GM19025 (cell line): ENCODE data around the gene TRIM66.

ENCODE experiments used
- ATAC-seq: cut with Tn5 transposase; IDR thresholded peaks from one replicate; pipeline ENCODE4 v1.9.1; 2021; ENCODE audit warnings: mild to moderate bottlenecking, low read depth, moderate library complexity; ENCODE audit not compliant: unreplicated experiment

TRIM66 gene

DNA sequence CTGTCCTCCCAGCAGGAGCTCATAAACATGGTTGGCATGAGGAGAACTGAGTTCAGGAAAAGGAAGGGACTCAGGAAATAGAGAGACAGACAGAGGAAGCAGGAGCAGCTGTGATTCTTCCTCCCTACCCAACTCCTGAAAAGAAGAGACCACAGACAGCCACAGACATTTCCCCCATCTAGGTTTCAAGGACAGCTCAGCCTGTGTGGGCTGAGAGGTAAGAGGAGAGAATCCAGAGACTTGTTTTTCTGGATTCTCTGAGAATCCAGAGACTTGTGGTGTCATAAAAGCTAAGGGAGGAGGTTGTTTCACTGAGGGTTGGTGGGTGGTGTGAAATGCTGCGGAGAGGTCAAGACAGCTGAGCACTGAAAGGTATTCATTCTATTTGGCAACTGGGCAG, 69.4 kb downstream of the TRIM66 start:
- ATAC-seq: no peak

- no peak for ATAC-seq
Observed at GRCh38 chr11:8612522-8612921, 69.9 kb downstream of the TRIM66 start.

DNA sequence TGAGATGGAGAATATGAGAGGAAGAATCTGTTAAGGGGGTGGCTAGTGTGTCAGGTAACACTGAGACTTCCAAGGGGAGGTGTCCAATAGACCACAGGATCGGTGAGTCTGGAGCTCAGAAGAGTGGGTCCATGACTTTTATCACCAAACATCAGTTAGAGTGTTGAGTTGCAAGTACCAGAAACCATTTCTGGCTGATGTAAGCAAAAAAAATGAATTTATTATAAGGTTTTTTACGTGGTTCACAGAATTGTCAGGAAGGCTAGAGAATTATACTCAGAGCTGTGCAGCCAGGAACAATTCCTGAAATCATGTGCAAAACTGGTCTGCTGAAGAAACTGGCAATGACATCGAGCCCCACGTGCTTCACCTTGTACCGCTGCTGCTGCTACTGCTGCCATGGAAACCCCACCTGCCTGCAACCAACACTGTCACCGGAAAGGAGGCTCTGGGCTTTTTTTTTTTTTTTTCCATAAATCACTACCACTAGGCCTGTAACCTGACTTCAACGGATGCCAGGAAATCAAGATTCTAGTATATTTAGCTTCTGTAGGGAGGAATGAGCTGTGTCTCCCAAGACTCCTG, 71.8 kb downstream of the TRIM66 start:
- no peak for ATAC-seq

GRCh38 chr11:8608652-8609051, 73.8 kb downstream of the TRIM66 start:
- no peak for ATAC-seq

- ATAC-seq: no peak
Observed at GRCh38 chr11:8605971-8606563, 76.4 kb downstream of the TRIM66 start.

DNA sequence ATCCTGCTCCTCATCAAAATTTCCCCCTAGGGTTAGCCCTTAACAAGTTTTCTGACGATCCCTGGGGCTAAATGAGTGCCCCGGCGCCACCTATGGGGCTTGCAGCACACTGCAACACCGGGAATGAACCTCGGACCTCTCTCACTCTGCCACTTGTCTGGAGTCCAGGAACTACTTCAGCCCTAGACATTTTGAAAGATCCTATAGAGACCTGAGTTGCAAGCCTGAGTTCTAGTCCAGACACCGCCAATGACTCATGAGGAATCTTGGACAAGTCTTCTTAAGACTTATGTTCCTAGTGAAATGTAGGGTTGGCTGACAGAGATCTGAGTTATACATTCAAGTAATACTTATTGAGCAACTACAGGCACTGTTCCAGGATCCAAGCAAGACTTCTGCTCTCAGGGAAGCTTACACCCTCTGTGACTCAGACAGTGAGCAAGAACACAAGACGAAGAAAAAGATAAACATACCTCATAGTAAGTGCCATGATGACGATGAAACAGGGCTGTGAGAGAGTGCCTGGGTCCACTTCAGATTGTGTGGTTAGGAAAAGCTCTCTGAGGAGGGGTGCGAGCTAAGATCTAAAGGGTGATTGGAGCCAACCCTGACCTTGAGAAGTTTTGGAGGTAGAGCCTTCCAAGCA, 78.3 kb downstream of the TRIM66 start:
- peak; percentile 64 for ATAC-seq

DNA sequence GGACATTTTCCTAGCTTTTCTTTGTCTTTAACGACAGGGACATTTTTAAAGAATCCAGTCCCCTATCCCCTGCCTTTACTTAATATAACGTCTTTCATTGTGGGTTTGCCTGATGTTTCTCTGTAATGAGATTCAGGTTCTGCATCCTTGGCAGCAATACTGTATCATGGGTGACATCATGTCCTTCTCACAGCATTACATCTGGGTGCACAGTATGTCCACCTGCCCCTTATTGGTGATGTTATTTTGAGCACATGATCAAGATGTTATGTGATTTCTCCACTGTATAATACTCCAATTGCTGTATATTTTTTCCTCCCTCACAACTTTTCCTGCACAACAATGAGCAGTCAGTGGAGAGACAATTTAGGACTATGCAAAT, 78.8 kb downstream of the TRIM66 start:
- ATAC-seq: peak; percentile 19

GRCh38 chr11:8601376-8602133, 80.9 kb downstream of the TRIM66 start:
- no peak for ATAC-seq

- ATAC-seq: no peak
Observed at GRCh38 chr11:8598506-8598905, 84.0 kb downstream of the TRIM66 start.

- ATAC-seq: no peak
Observed at GRCh38 chr11:8597182-8597581, 85.3 kb downstream of the TRIM66 start.

- ATAC-seq: no peak
Observed at GRCh38 chr11:8596504-8597046, 85.9 kb downstream of the TRIM66 start.

- ATAC-seq: peak; percentile 94
Observed at GRCh38 chr11:8593935-8594909, 88.2 kb downstream of the TRIM66 start, which contains the start of gene STK33. STK33 (minus strand) TSS chr11:8594228; CDS start chr11:8474905, 119,323 bp downstream.

- no peak for ATAC-seq
Observed at GRCh38 chr11:8593455-8593854, 89.0 kb downstream of the TRIM66 start.

DNA sequence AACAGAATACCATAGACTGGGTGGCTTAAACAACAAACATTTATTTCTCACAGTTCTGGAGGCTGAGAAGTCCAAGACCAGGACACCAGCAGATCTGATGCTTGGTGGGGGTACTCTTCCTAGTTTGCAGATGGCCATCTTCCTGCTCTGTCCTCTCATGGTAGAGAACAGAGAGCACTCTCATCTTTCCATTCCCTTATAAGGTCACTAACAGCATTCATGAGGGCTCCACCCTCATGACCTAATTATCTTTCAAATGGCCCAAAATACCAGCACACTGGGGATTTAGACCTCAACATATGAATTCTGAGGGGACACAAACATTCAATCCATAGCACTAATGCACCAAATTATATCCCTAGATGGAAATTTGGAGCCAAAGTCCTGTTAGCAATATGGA, 94.5 kb downstream of the TRIM66 start:
- no peak for ATAC-seq

DNA sequence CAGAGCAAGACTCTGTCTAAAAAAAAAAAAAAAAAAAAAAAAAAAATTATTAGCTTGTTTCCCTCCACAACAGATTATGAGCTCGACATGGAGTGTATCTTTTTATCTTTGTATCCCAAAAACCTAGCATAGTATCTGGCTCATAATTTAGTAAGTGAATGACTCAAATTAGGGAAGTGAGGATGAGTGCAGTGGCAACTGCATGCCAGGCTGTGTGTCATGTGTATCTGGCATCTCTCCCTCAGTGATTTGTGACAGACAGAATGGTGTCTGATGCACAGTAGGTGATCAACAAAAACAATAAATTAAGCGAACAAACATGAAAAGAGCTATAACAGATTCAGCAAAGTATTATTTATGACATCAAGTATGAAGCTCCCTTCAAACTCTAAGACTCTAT, 95.7 kb downstream of the TRIM66 start:
- ATAC-seq: no peak

DNA sequence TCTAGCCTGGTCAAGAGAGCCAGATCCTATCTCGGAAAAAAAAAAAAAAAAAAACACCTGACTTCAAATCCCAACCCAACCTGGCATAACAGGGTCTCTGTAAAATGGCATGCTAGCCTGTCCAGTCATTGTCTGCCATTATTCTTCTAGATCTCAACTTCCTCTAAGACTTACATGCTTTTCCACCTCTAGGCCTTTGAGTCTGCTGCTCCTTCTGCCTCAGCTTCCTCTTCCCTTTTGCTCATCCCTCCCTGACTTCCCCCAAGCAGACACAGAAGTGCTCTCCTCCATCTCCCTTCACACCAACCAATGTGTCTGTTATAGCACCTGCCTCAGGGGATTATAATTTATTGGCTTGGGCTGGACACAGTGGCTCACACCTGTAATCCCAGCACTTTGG, 96.3 kb downstream of the TRIM66 start:
- no peak for ATAC-seq

DNA sequence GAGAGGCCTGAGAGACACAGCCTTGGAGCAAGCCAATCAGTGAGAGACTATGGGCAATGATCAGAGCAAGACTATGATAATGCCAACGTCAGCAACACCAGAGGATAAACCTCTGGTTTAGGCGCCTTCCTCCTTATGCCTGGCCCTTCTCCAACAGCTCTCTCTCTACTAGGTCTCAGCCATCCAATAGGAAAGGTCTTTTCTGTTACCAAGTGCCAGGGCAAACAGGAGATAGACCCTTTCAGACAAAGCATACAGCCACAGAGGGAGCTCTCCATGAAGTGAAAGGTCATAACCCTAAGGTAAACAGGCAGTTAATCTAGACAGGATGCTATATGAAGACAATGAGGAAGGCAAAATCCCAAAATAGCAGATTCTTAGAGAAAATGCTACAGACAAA, 98.0 kb downstream of the TRIM66 start:
- no peak for ATAC-seq

- no peak for ATAC-seq
Observed at GRCh38 chr11:8584082-8584481, 98.4 kb downstream of the TRIM66 start.

DNA sequence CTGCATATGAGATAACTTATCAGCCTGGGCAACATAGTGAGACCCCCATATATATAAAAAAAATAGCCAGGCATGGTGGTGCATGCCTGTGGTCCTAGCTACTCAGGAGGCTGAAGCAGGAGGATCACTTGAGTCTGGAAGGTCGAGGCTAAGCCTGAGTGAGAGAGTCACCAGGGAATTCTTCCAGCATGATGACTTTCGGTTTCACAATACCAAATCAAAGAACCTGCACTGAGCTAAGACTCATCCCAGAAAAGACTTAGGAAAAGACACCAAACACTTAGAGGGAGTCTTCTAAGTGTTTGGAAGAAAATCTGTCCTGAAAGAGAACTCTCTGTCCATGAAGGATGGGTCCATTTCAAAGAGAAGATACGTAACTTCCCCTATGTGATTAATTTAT, 101.2 kb downstream of the TRIM66 start:
- ATAC-seq: no peak
